Stimulated activated CD8-positive, alpha-beta memory T cell treated with anti-CD3 and anti-CD28 coated beads, Interleukin-4, amount 100 ng/mL, for 24 hours (primary cell): Measurements from ENCODE around the gene PTPRE.

Experiments
- DNase-seq: peaks from one replicate; pipeline ENCODE4 v3.0.0-alpha.2; 2020; ENCODE audit warnings: low read depth

PTPRE gene

DNA sequence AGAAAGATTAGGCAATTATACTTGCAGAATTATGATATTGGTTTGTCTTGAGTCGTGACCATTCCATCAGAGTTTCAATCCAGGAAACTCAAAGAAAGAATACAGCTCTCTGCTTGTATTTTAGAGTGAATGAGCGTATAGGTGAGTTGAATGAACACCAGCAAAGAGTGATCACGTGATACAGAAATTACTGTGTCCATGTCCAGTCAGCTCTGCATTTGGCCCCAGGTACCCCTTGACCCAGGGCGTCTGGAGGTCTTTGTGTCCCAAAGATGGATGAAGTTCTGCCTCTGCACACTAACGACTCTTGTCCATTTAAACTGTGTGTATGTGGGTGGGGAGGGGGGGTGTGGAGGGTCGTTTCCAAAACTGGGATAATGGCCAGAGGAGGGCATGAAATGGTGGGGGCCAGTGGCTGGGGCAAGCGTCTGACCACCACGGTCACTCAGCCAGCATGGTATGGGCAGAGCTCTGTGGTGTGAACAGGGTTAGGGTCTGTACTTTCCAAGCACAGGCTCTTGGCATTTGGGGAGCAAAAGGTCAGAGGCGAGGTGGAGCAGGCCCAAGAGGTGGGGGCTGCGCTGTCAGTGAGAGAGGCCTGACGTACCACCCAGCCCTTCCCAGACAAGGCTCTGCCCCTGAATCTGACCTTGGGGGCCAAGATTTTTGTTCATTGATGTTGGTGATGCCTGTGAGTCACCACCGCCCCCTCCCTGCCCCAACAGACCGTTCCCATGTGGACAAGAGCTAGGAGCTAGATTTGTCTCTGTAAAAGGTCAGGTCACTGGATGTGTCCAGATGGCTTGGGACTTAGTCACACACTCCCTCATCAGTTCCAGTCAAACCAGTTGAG is 1.4 kb downstream of the PTPRE start:
- no peak for DNase-seq

DNA sequence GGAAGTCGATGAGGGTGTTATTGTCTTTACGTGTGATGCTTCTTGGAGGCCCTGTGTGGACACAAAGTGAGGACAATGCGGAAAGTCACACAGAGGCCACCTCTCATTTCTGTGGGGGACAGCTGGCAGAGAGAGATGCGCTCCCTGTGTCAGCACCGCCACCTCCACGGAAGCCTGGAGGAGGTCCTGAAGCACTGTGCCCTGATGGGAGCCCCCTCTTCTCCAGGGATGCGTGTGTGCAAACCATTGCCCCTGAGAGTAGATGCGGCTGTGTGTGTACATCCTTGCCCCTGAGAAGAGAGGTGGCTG is 2.0 kb downstream of the PTPRE start:
- no peak for DNase-seq

DNA sequence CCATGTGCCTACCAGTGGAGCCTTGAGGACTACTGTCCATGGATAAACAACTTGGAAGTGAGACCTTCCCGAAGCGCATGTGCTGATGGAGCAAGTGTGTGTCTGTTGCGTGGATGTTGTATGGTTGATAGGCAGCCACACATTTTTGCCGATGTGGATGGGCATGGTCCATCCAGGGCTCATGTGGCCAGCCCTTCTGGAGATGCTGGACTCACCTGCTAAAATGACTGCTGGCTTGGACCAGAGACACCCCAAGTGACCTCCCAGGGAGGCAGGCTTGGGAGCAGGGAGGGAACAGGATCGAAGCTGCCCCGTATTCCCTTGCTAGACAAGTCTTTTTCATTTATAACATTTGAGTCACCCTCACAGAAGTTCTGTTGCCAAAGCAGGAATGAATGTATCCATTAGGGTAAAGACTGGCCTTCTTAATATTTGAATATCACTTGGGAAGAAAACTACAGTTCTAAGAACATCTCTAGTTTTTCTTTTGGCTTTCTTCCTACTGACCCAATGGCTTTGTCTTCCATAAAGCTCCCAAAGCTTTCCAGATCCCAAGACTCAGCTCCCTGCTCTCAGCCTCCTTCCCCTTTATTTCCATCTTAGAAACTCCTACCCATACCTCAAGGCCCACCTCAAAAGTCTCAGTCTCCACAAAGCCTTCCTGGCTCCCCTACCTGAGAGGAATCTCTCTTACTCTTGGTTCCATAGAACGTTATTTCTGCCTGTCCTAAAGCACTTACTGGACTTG is 3.0 kb downstream of the PTPRE start:
- no peak for DNase-seq

DNA sequence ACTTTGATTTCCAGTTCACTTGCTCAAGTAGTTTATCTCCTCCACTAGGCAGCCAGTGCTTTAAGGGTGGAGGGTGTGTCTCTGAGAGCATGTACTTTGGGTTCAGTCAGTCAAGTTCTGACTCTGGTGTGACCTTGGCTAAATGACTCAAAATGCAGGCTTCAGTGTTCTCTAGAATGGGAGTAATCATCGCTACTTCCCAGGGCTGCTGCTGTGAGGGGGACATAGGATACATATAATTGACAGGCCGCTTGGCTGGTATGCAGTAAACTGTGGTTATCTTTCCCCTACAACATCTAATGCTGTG is 3.5 kb downstream of the PTPRE start:
- no peak for DNase-seq

DNA sequence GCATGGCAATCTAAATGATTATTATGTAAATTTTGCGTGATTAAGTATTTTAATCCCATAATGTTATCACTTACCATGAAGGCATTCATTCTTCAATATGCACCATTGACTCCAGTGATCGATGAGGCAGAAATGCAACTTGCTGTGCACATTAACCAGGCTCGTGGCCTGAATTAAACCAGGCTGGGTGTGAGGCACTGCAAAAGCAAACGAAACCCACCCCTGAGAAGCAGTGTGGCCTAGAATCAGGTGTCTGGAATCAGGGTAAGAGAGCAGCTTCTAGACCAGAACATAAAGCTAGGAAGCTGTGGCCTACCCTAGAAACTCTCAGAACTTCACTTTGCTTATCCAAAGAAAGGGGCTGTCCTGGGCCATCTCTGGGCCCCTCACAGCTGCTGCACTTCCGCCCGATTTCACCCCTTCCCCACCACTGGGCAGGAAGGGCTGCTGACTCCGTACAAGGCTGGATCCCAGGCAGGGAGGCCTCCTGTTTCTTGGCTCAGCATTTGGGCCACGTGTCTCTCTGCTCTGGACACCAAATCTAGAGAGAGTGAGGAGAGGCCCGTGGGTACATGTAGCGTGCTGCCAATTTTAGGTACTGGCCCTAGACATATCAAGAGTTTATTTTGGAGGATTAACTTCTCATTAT is 4.4 kb downstream of the PTPRE start:
- DNase-seq = no peak

DNA sequence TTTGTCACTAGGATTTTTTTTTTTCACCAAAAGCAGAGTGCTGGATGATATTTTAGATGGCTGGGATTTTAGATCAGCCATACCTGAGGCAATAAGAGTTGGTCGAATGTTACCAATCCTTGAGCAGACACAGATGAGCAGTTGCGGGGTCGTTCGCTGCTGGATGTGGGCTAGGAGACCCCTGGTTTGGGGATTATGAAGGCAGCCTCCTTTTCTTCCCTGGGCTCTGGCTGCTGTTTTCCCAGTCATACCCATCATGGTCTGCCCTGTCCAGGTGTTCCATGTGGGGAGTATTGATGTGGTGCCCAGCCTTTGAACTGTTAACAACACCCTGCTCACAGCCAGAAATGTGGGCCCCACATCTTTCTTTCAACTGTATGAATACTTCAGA is 5.0 kb downstream of the PTPRE start:
- DNase-seq = no peak

DNA sequence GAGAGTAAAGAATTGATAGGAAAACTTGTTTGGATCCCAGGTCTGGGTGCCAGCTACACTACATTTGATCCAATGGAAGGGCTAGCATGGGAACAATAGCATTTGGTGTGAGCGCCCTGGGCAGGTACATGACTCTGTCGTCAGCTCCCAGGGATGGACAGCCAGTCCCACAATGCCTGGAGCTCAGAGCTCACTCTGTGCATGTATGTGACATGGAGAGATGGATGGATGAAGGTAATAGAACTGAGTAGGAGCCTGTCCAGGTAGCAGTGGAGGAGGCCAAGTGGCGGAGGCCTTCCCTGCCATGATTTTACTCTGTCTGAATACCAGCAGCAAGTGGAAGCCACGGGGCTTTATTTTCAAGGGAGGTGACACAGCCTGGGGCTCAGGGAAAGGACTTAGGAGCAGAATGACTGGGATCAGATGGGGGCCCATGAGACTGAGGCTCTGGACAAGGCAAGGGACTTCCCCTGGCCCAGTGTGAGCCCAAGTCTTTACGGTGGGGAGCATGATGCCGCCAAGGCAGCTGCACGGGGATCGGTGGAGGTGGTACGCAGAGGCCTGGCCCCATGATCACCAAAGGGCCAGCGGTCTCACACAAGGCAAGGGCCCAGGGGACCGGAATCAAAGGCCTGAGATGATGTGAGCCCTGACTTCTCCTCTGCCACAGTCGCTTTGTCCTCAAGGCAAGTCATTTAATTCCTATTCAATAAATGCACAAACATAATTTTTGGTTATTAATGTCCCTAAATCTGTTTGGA is 5.9 kb downstream of the PTPRE start:
- DNase-seq = no peak

DNA sequence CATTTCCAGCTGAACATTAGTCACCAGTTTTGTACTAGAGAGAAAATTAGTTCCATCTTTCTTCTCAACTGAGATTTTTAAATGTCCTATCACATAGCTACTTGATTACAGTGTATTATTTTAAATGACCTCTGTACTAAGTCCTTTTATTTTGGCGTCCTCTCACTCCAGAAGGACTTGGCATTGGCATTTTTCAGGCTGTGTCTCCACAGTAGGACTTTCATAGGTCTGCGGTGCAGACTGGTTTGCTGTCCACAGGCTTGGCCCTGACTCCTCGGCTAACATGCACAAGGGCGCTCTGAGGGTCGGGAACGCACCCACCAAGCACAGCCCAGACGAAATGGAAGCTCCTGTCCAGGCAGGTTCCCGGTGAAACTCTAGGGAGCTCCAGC is 6.5 kb downstream of the PTPRE start:
- no peak for DNase-seq

DNA sequence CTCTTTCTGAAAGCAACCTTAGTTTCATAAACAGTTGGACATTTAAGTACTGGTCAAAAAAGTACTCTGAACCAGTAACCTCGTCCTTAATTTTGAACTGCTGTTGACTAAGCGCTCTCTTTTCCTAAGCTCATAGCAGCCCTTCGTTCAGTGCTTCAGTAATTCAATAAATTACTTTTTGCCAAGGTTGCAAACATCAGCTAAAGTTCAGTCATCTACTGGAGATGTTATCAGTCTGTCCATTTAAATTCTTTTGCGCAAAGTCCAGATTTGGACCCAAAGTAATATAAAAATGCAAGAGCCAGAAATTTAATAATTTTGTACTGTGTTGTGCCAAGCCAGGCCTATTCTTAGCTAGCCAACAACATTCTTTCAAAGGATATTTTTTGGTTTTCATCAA is 8.4 kb downstream of the PTPRE start:
- no peak for DNase-seq

DNA sequence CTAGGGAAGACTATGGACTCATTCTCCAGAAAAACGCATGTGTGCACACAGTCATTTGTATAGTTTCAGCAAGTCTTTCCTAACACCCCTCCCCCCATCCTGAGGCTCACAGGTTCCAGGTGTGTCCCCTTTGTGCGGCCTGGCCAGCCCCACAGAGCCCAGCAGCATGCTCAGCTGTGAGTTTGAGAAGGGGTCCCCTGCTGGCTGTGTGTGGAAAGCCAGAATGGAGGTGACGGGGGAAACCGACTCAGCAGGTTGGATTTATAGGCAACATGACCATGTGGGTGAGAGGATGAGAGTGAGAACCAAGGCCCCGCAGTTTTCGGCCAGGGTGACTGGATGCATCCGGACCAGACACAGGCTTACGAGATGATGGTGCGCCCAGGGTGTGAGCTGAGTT is 9.9 kb downstream of the PTPRE start:
- DNase-seq = no peak

DNA sequence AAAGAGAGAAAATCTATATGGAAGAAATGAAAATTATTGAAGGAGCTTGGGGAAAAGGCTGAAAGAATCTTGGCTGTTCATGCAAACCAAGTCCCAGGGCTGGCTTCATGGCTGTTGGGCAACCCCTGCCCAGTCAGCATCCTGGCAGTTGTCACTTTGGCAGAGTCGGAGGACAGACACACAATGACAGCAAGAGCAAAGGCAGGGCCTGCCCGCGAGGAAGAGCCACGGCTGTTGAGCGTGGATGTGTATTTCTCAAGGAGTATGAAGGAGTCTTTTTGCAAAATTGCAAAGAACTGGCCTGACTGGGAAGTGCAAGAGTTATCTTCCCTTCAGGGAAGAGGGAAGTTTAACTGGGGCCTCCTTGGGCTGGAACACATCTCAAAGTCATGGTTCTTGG is 11.7 kb downstream of the PTPRE start:
- no peak for DNase-seq

DNA sequence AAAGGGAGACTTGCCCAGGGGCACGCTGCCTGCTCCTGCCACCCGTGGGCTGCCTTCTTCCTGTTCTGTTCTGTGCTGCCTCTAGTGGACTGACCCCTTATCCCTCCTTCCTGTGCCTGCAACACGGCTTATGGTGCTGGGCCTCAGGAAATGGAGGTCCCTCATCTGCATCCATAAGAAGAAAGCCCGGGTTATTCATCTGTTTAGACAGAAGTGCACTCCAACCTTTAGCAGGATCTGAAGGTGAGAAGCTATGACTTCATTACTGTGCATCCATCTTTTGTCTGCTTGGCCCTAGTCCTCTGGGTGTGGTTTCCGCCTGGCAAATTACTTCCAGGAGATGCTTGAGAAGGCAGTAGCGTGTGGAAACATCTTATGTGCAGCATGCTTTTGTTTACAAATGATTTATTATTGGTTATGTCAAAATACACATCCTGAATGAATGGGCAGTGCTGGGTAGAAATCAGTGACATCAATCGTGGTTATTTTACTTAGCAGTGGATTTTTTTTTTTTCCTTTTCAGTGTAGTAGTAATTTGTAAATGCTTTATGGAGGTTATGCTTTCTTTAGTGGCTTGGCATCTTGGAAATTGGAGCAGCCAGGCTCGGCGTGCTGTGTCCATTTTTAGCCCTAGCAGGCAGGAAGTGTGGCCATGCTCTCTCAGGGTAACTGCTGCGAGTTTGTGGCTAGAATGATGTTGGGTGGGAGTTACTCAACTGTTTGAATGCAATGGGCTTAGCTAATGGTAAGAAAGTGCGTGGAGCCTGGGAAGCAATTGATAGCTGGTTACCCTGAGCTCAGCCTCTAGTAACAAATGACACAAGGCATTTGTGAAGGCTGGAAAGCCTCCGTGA is 12.7 kb downstream of the PTPRE start:
- no peak for DNase-seq

DNA sequence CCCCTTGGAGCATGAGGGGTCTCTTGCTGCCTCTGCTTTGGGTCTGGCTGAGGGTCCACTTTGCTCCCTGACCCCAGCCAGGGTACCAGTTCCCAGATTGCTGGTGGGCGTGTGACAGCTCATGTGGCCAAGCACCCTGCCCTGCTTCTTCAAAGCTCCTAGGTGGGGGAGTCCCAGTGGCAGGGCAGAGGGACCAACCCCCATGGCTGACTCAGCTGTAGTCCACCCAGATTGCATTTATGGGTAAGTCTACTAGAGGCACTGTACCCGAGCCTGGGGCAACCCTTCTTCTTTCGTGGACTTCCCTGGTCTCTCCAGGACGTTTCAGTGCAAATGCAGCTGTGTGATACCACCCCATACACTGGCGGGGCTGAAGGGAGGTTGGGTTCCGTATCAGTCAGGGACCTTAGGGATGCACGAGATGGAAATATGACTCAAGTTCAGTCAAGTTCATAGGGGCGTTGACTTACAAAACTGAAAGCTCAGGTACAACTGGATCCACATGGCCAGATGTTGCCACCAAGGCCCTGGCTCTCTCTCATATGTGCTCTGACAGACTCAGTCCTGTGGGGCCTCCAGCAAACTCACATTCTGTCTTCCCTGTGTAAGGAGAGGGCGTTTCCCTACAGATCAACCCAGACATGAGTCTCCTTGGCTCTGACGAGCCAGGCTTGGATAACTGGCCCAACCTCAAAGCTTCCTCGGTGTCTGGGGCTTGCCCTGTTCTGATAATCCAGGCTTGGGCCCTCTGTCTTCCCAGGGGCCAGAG is 13.6 kb downstream of the PTPRE start:
- no peak for DNase-seq

DNA sequence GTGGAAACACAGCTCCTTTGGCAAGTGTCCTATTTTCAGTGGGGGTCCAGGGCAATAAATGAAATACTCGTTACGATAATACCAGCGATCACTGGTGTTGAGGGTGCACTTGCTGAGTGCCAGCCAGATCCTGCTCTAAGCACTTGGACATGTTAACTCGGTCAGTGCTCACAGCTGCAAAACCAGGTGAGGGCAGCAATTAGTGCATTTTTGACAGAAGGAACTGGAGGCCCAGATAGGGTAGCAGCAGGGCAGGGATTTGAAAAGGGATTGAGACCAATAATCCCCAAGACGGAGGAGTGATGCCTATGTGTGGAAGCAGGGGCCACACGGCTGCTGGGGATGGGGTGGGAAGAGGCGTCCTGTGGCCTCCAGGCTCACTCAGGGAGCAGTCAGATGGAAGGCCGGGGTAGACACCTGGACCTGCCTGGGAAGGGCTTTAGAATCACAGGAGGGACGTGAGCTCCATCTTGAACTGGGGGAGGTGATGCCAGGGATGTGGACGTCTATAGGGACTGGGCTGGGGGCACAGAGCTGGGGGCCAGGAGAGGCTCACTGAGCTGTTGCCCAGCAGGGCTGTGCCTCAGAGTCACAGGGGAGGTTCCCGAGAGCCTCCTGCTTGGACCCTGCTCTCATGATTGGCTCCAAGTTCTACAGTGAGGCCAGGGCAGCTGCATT is 14.3 kb downstream of the PTPRE start:
- DNase-seq = no peak

DNA sequence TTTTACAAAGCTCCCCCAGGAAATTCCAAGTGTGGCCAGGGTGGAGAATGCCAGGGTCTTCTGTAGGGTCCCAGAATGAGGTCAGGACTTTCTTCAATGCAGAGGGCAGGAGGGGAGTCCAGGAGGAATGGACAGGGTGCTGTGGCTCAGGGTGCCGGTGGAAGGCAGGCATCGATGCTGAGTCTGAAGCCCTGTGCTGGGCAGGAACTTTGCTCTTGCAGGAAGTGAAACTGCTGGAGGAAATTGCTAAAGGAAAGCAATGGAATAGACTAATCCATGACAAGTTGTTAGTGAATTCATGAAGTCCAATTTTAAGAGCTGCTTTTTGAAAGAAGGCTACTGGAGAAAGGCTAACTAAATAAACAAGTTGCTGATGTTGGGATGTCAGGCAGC is 14.8 kb downstream of the PTPRE start:
- DNase-seq = no peak

DNA sequence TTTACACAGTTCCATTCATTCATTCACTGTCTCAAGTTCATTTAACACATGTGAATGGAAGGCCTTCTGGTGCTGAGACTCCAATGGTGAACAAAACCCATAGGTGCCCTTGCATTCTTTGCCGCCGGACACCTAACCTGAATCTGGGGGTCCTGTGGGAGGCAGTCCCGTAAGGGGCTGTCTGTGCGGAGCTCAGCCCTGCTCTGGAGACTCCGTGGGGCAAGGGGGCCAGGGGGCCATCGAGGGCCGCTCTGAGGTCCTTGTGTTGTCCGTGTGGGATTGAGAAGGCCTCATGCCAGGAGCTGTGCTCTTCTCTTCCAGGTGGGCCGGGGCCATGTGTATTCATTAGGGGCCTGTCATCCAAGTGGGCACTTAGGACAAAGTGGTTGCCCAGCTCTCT is 15.3 kb downstream of the PTPRE start:
- DNase-seq = no peak

DNA sequence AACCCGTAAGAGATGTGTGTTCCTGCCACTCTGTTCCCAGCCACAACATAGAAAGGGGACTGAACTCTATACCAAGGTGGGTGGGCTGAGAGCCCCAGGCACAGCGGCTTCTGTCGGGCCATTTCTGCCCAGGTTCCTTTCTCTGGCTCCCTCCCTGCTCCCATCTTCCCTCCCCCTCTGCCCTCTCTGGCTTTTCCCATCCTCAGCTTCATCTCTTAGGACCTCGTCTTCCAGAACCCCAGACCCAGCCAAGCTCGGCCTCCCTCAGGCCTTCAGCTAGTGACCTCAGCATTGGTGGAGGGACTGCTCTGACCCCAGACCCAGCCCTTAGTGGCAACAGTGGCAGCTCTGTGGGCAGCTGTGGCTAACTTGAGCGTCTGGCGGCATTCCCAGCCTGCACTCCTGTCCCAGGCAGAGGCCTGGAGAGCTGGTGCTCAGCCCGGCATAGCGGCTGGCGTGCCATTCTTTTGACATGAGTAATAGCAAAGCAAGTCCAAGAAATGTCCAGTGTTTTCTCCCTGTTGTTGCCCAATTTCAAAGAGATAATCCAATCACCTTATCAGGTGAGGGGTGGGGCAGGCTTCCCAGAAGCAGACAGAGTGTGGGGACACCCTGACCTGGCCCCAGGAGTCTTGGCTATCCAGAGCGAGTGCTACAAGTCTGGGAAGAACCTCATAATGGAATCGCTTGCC is 15.9 kb downstream of the PTPRE start:
- no peak for DNase-seq

DNA sequence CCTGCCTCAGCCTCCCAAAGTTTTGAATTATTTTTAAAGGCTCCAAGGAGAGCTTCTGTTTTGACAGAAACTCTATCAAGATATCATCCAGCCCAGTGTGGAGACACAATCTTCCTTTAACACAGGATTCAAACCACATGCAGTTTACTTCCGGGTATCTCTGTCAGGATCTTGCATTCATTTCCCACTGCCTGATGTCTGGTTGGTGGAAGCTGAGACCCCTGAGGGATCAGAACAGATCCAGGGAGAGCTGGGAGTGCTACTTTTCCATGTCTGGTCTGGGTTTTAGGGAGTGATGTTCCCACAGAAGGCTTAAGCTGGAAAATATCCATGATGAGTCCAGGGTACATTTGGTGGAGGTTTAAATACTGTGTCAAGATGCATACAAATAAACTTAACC is 16.7 kb downstream of the PTPRE start:
- no peak for DNase-seq

DNA sequence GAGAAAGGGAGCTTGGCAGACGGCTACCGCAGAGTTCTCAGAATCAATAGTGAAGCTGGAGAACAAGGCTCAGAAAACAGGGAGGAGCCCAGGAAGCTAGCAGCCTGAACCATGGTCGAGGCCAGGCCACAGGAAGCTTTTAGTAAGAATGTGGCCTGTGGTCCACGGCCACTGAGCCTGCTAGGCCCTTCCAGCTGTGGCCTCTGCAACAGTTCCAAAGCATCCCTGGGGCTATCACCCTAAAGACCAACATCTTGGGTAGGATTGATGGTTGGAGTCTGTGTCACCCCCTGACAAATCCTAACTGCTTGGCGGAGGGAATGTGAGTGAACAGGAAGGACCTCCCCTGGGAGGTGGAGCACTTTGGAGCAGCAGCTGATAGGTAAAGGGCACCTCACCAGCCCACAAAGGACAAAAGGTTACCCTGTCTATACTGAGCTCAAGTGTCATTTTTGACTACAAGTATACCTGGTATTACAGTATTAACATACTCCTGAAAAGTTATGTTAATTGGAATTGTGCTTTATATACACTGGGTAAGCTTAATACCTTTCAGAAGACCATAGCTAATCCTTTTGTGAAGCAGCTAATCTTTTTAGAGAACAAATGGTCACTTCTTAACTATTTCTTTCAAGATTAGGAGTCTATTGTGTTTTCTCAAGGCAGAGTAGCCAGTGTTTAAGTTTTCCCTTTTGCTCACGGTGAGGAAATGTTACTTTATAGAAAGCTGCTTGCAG is 18.7 kb downstream of the PTPRE start:
- no peak for DNase-seq
